Fibroblast of mammary gland (primary cell): ENCODE measurements around the gene SH3TC2.

Experiments used
- DNase-seq: peaks from one replicate; pipeline ENCODE4 v3.0.0-alpha.2; 2010; ENCODE audit warnings: low read depth
- H3K4me3 ChIP-seq: 2 replicates; pipeline ENCODE4 v1.5.1; 2011; ENCODE audit warnings: low read depth, mild to moderate bottlenecking, low read length, moderate library complexity; ENCODE audit not compliant: control insufficient read depth
- TF ChIP-seq, protein P1 (sequence below): conservative IDR thresholded peaks from 2 replicates; pipeline ENCODE4 v1.5.1; 2011; ENCODE audit warnings: low read depth, low read length, inconsistent platforms; ENCODE audit not compliant: control insufficient read depth, insufficient read depth

Gene SH3TC2

DNA sequence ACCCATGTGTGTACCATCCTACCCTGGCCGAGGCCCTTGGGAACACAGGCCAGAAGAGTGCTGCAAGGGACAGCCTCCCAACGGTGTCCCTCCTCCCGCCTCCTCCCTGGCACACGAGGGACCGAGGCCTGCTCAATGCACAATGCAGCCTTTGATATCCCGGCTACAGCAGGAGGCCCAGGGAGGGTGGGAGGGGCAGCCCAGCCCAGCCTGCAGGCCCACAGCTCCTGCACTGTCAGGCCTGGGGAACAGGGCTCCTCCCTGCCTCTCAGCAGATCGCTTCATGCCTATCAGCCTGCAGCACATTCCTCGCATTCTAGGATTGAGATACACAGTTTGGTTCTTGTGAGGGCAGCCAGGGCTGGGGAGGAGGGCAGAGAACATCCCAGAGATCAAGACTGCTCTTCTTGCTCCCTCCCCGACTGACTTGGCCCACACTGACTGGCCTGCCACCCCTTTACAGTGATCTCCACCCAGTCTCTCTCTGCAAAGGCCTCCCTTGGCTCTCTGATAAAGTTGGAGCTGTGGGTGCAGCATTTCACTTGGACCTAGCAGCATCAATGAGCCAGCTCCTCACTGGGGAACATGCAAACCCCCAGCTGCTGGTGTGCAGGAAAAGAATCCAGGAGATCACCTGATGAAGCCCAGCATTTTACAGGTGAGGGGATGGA lies at the start of gene SH3TC2:
Gene SH3TC2 (minus strand): TSS at position 46 of the 671 bp plus-strand sequence. CDS start 40 bp downstream, at position 6.
- H3K4me3 ChIP-seq = no peak within 1 kb of the TSS
- DNase-seq = no peak
- TF ChIP-seq, protein P1, sequence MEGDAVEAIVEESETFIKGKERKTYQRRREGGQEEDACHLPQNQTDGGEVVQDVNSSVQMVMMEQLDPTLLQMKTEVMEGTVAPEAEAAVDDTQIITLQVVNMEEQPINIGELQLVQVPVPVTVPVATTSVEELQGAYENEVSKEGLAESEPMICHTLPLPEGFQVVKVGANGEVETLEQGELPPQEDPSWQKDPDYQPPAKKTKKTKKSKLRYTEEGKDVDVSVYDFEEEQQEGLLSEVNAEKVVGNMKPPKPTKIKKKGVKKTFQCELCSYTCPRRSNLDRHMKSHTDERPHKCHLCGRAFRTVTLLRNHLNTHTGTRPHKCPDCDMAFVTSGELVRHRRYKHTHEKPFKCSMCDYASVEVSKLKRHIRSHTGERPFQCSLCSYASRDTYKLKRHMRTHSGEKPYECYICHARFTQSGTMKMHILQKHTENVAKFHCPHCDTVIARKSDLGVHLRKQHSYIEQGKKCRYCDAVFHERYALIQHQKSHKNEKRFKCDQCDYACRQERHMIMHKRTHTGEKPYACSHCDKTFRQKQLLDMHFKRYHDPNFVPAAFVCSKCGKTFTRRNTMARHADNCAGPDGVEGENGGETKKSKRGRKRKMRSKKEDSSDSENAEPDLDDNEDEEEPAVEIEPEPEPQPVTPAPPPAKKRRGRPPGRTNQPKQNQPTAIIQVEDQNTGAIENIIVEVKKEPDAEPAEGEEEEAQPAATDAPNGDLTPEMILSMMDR = no peak

DNA sequence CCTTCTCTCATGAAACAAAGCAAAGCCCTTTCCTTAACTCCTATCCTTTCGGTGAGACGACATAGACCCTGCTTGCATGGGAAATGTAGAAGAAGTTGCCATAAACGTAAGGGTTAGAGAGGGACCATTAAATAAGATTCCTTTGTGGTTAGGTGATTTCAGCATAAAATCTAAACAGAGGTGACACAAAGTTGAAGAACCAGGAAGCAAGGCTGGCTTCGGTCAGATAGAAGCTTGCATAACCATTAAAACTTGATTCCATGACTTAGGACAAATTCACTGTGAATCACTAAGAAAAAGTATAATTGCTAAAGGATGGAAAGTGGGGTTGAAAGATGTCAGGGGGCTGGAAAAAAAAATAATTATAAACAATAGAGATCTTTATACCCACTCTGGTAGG lies 47.5 kb upstream of the SH3TC2 start:
- DNase-seq = no peak
- TF ChIP-seq, protein P1 = no peak

DNA sequence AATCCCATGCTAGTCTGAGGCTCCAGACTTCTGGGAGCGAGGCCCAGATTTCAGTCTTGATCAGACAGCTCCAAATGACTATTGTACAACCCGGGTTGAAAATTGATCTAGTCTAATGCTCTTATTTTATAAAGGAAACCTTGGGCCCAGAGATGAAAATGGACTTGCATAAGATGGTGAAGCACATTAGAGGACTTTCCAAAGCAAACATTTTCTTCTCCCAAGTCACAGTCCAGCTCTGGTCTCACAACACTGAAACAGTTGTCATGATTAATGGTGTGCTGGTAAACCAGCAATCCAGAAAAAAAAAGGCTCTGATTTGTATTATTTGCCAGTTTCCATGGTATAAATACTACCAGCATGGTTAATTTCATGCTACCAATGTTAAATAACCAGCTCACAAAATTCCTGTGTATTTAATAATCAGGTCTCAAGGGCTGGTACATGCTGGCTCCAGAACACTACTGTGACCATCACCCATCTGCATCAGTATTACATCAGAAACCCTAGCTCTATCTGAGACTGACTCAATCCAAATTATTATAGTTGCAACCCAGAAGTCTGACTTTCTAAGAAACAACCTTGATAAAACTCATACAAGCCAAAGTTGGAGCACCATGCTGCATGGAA lies 45.9 kb upstream of the SH3TC2 start:
- H3K4me3 ChIP-seq = no peak overlapping the region
- TF ChIP-seq, protein P1 = no peak
- peak; percentile 25 for DNase-seq

More for the DNA sequence above, 47.5 kb upstream of the SH3TC2 start:
- H3K4me3 ChIP-seq = no peak overlapping the region

DNA sequence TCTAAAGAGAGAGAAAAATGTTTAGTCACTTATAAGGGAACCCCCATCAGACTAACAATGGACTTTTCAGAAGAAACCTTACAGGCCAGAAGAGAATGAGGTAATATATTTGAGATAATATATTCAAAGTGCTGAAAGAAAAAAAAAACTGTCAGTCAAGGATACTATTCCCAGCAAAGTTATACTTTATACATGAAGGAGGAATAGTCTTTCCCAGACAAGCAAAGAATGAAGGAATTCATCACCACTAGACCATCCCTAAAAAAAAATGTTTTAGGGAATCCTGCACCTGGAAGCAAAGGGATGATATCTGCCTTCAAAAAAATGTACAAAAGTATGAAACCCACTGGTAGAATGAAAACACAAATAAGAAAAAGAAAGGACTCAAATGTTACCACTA lies 37.5 kb upstream of the SH3TC2 start:
- H3K4me3 ChIP-seq = no peak overlapping the region
- TF ChIP-seq, protein P1 = no peak
- no peak for DNase-seq

DNA sequence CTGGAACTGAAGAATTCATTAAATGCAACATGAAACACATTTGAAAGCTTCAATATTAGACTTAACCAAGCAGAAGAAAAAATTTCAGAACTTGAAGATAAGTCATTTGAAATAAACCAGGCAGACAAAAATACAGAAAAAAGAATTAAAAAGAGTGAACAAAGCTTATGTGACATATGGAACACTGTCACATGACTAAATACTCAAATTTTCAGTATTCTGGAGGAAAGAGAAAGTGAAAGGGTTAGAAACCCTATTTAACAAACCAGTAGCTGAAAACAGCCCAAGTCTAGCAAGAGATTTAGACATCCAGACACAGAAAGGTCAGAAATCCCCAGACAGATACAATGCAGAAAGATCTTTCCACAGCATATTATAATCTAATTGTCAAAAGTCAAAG lies 37.1 kb upstream of the SH3TC2 start:
- no peak overlapping the region for H3K4me3 ChIP-seq
- no peak for DNase-seq
- TF ChIP-seq, protein P1 = no peak

DNA sequence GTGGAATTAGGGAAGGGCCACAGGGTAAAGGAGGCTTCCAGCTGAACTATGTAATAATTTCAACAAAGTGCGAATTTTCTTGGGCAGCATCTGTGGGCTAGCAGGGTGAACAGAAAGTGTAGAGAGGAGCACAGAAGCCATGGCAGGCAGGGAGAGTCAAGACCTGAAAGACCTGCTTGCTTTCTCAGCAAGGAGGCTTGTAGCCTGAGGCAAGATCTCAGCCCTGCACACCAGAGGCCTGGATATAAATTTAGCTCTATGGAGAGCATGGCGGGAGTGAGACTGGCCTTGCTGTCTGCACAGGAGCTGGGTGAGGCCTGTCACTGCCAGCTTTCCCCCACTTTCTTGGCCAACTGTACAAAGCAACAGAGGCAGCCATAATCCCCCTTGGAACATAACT lies 32.1 kb upstream of the SH3TC2 start:
- TF ChIP-seq, protein P1 = no peak
- DNase-seq = no peak
- no peak overlapping the region for H3K4me3 ChIP-seq
